ENCODE data around the gene NIM1K. TPM values are rescaled to one million over a fixed set of nuclear protein-coding genes. Genes with fewer than 3 reads are reported as not detected.

Gene NIM1K
- total and polyA plus RNA-seq, 2 of the 13 experiments (the other 11 are each of a cell fraction or from before 2014, with no cell fraction given), result 0.04 TPM; not detected in 1

GRCh38 chr5:43192558-43193180 is 644 bp downstream of the NIM1K start:
- ChIA-PET POLR2A (interaction anchor here (1.2 kb wide), 1 partner anchor 71 kb away, joined by 3 read pairs; no protein-coding TSS in a partner anchor), CTCF (ENCODE audit: low intra/inter-chr PET ratio, low total read pairs) (no interaction called here)
- Histone ChIP-seq H3K79me2 (ENCODE audit: insufficient read depth, low read length) (no peaks in the 10 kb centered on the region), H3K9ac (ENCODE audit: insufficient read depth, low read depth, low read length) (peak overlapping the region; percentile 27; the same call in 1 of the 2 replicates), H3K27ac (ENCODE audit: extremely low read length, insufficient read depth, low read length) (no peak overlapping the region), H3K4me2 (ENCODE audit: low read depth, low read length) (peak overlapping the region; percentile 89), H2AFZ (ENCODE audit: low read length) (no peak overlapping the region), H3K9me3 (ENCODE audit: low read length) (no peaks in the 10 kb centered on the region), H3K4me3 (replicated peaks in 1 of 3; ENCODE audit: insufficient read depth in 1 of 3, low read depth in 2 of 3, low read length in 3 of 3) (peak overlapping the region; percentile 57 to 75 (median 59); a peak in 5 of 6 replicates), H3K36me3 (replicated peaks in 1 of 2; ENCODE audit: control insufficient read depth in 1 of 2, insufficient read depth in 2 of 2, low read length in 2 of 2) (no peaks in the 10 kb centered on the region), H3K4me1 (ENCODE audit: insufficient read depth, low read length) (peaks cover 30% of the 10 kb centered on the region), H4K20me1 (ENCODE audit: insufficient read depth, low read length) (no peaks in the 10 kb centered on the region), H3K27me3 (ENCODE audit: control insufficient read depth in 1 of 2, insufficient read depth in 2 of 2, low read length in 2 of 2) (peaks cover 3 to 11% of the 10 kb centered on the region in 2 experiments; a peak in 2 of 5 replicates)
- in situ Hi-C loops (cut with HindIII; ENCODE audit: extremely low pct_ligation_motif_present, low pct_unique_long_range_greater_than_20kb), result no loop called here
- 3% methylated on average over 6 of the region's 49 CpGs for WGBS (ENCODE audit: low lambda C conversion rate)
- intact Hi-C loops (cut with micrococcal nuclease; ENCODE audit: unreplicated experiment), result no loop called here
- FAIRE-seq (no peak), ATAC-seq (peak; percentile 33), DNase-seq (ENCODE audit: low spot score) (no peak)
- BruUV-seq (replicated peaks), result no TSS peak
- TF ChIP-seq ARNTL (CRISPR knock-in tag; IDR thresholded peaks at IDR 0.05) (0 out of 2 replicates have a peak, but pooled peaks have one; percentile 30), GMEB1 (CRISPR knock-in tag; IDR thresholded peaks at IDR 0.05; ENCODE audit: borderline replicate concordance) (peak; percentile 10; the same call in 1 of the 2 replicates), FOXA1 (IDR thresholded peaks at IDR 0.05) (no peak), FOXA1 (CRISPR knock-in tag; IDR thresholded peaks at IDR 0.05) (0 out of 2 replicates have a peak, but pooled peaks have one; percentile 7), MXD4 (CRISPR knock-in tag; IDR thresholded peaks at IDR 0.05) (no peak), KDM5B (CRISPR knock-in tag; IDR thresholded peaks at IDR 0.05; ENCODE audit: borderline replicate concordance) (peak; percentile 44; the same call in 1 of the 2 replicates), TRIM22 (IDR thresholded peaks at IDR 0.05) (no peak), CREBL2 (CRISPR knock-in tag; IDR thresholded peaks at IDR 0.05; ENCODE audit: borderline replicate concordance) (peak; percentile 33; the same call in 1 of the 2 replicates), MTA1 (CRISPR knock-in tag; IDR thresholded peaks at IDR 0.05; ENCODE audit: borderline replicate concordance) (peak; percentile 19; the same call in 1 of the 2 replicates), BHLHE40 (IDR thresholded peaks at IDR 0.05; ENCODE audit: low read length) (peak; percentile 25; the same call in 1 of the 2 replicates), ZIK1 (CRISPR knock-in tag; IDR thresholded peaks at IDR 0.05; ENCODE audit: borderline replicate concordance, low read depth) (0 out of 2 replicates have a peak, but pooled peaks have one; percentile 6), SOX6 (IDR thresholded peaks at IDR 0.05) (no peak), SOX6 (CRISPR knock-in tag; IDR thresholded peaks at IDR 0.05) (0 out of 2 replicates have a peak, but pooled peaks have one; percentile 1), ZBTB3 (CRISPR knock-in tag; IDR thresholded peaks at IDR 0.05; ENCODE audit: borderline replicate concordance, low read depth) (no peak), MYPOP (CRISPR knock-in tag; IDR thresholded peaks at IDR 0.05) (peak; percentile 99), MAZ (IDR thresholded peaks at IDR 0.05; ENCODE audit: borderline replicate concordance, low read depth, low read length) (no peak), MAZ (CRISPR knock-in tag; IDR thresholded peaks at IDR 0.05; ENCODE audit: low read depth) (peak; percentile 6; the same call in 1 of the 2 replicates), ZNF784 (CRISPR knock-in tag; IDR thresholded peaks at IDR 0.05; ENCODE audit: borderline replicate concordance) (peak; percentile 47; the same call in 1 of the 2 replicates)
